Progenitor cell of endocrine pancreas (in vitro differentiated cells): Measurements from ENCODE around the gene LMX1B. TPM values are rescaled to one million over a fixed set of nuclear protein-coding genes. Genes with fewer than 3 reads are reported as not detected.
"Not testable (repeated sequence)": the region's sequence is repeated elsewhere in the genome, so short reads cannot be mapped to it uniquely, and the experiment has no call there.

Experiments used
- DNase-seq: peaks from one replicate; pipeline ENCODE4 v3.0.0; 2021; ENCODE audit warnings: low spot score; ENCODE audit not compliant: unreplicated experiment
- H3K27ac Mint-ChIP-seq: 2 replicates; pipeline ENCODE4 v1.8.0; 2021; ENCODE audit warnings: mild to moderate bottlenecking, moderate library complexity, mixed read lengths
- H3K27me3 Mint-ChIP-seq: 2 replicates; pipeline ENCODE4 v1.8.0; 2021; ENCODE audit warnings: mixed read lengths
- H3K36me3 Mint-ChIP-seq: 2 replicates; pipeline ENCODE4 v1.8.0; 2022; ENCODE audit warnings: mixed read lengths; ENCODE audit not compliant: insufficient read depth
- H3K4me1 Mint-ChIP-seq: 2 replicates; pipeline ENCODE4 v1.8.0; 2021; ENCODE audit warnings: low read depth, mixed read lengths
- H3K4me3 Mint-ChIP-seq: 2 replicates; pipeline ENCODE4 v1.8.0; 2021; ENCODE audit warnings: low read depth, mild to moderate bottlenecking, moderate library complexity, mixed read lengths
- H3K9me3 Mint-ChIP-seq: 2 replicates; pipeline ENCODE4 v1.8.0; 2021; ENCODE audit warnings: low read depth, mixed read lengths
- CTCF ChIP-seq: fragments of 200-600 bp; sonication (generic); IDR thresholded peaks from one replicate; pipeline ENCODE4 v1.5.0; 2021; ENCODE audit warnings: antibody characterized with exemption, mild to moderate bottlenecking; ENCODE audit not compliant: unreplicated experiment
- total RNA-seq: library from RNA; stranded (reverse); gene quantifications from 2 replicates; pipeline ENCODE4 v1.2.1, GENCODE V29; 2021

LMX1B gene
- total RNA-seq, 1 donor from 2014 or later, result 9.1 TPM

- Mint-ChIP-seq H3K27me3 (peaks cover 57% of the 10 kb centered on the region), H3K27ac (no peak overlapping the region), H3K9me3 (no peaks in the 10 kb centered on the region), H3K36me3 (no peaks in the 10 kb centered on the region), H3K4me3 (peak overlapping the region; percentile 71), H3K4me1 (peaks cover 7% of the 10 kb centered on the region)
- no peak for TF ChIP-seq CTCF
- peak; percentile 72 for DNase-seq
These were observed 108.7 kb downstream of the LMX1B start for GRCh38 chr9:126722252-126722921.

- Mint-ChIP-seq H3K27ac (no peak overlapping the region), H3K27me3 (peaks cover 56% of the 10 kb centered on the region), H3K36me3 (no peaks in the 10 kb centered on the region), H3K4me3 (peak overlapping the region; percentile 56), H3K9me3 (no peaks in the 10 kb centered on the region), H3K4me1 (peaks cover 7% of the 10 kb centered on the region)
- TF ChIP-seq CTCF, result no peak
- no peak for DNase-seq
These were observed 109.4 kb downstream of the LMX1B start for GRCh38 chr9:126722922-126723806.

- Mint-ChIP-seq H3K27ac (no peak overlapping the region), H3K4me3 (peak overlapping the region; percentile 56), H3K27me3 (peaks cover 56% of the 10 kb centered on the region), H3K9me3 (no peaks in the 10 kb centered on the region), H3K36me3 (no peaks in the 10 kb centered on the region), H3K4me1 (peaks cover 7% of the 10 kb centered on the region)
- no peak for DNase-seq
- no peak for TF ChIP-seq CTCF
These were observed 110.1 kb downstream of the LMX1B start for GRCh38 chr9:126723807-126724172.

GRCh38 chr9:126724226-126724625, 110.5 kb downstream of the LMX1B start:
- no peak for TF ChIP-seq CTCF
- H3K4me1 Mint-ChIP-seq, result peaks cover 7% of the 10 kb centered on the region
- no peaks in the 10 kb centered on the region for H3K36me3 Mint-ChIP-seq
- DNase-seq, result no peak
- peak overlapping the region; percentile 56 for H3K4me3 Mint-ChIP-seq
- H3K27me3 Mint-ChIP-seq, result peaks cover 58% of the 10 kb centered on the region
- peaks cover 3% of the 10 kb centered on the region for H3K9me3 Mint-ChIP-seq
- H3K27ac Mint-ChIP-seq, result no peak overlapping the region

- not testable (repeated sequence) for H3K4me3 Mint-ChIP-seq, DNase-seq, H3K9me3 Mint-ChIP-seq, H3K36me3 Mint-ChIP-seq, H3K4me1 Mint-ChIP-seq, H3K27ac Mint-ChIP-seq
- H3K27me3 Mint-ChIP-seq, result peaks cover 54% of the 10 kb centered on the region
These were observed 111.8 kb downstream of the LMX1B start for GRCh38 chr9:126725485-126725884.

- H3K9me3 Mint-ChIP-seq, H3K27ac Mint-ChIP-seq, H3K4me3 Mint-ChIP-seq, H3K4me1 Mint-ChIP-seq, DNase-seq, H3K36me3 Mint-ChIP-seq: not testable (repeated sequence)
- H3K27me3 Mint-ChIP-seq, result peaks cover 48% of the 10 kb centered on the region
These were observed 114.5 kb downstream of the LMX1B start for GRCh38 chr9:126728210-126728609.

- not testable (repeated sequence) for H3K36me3 Mint-ChIP-seq, H3K27ac Mint-ChIP-seq, H3K4me1 Mint-ChIP-seq, DNase-seq, H3K4me3 Mint-ChIP-seq
- H3K27me3 Mint-ChIP-seq, result peaks cover 30% of the 10 kb centered on the region
- peaks cover 14% of the 10 kb centered on the region for H3K9me3 Mint-ChIP-seq
These were observed 116.9 kb downstream of the LMX1B start for GRCh38 chr9:126730592-126730991.
